ENCODE data around the gene HNRNPAB.
"Not testable (repeated sequence)": the region's sequence is repeated elsewhere in the genome, so short reads cannot be mapped to it uniquely, and the experiment has no call there.

Gene HNRNPAB

DNA sequence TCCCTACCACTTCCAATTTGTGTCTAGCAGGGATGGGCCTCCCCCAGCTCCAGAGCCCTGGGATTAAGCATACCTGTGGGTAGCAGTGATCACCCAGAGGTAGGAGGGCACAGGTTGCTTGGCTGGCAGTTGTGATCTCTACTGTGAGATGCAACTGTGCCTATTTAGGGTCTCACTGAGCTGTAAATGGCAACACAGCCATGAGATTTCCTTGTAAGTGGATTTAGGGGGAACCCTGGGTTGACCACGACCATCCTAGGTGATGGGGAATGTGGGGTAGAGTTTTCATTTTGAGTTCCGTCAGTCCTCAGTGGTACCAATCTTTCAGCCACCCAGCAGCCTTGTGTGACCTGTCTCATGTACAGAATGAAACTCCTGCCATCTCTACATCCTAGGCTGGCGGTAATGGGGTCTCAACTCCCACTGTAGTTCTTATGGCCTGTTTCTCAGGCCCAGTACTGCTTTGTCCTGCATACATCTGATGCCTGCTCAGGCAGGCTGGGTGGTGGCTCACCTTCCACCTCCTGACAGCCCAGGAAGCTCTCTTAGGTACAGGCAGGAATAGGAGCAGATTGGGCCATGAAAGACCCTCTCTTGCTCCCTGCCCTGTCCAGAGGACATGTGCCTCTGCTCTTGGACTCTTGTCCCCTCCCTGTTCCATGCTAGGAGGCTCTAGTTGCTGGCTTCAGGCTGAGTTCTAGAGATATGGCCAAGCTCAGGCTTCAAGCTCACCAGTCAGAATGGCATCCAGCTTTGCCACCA, 8.1 kb downstream of the HNRNPAB start:
- no peak for DNase-seq (ENCODE audit: low read depth)

DNA sequence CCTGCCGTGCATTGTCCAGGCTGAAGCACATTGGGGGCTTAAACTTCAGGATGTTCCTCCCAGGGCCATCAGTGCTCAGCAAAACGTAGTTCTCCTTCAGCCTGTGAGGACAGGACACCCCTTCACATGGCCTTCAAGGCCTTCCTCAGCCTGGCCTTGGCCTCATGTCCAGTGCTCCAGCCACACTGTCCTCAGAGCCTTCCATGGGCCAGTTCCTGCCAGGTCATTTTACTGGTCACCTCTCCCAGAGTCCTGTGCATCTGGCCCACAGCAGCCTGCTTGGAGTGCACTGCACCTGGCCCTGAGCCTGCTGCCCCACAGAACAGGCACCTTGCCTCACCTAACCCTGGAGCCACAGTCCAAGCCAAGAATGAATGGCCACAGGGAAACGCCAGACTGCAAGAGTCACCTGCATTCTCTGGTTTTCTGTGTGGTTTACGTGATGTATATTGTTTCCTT, 8.7 kb downstream of the HNRNPAB start:
- DNase-seq (ENCODE audit: low read depth), result no peak

DNA sequence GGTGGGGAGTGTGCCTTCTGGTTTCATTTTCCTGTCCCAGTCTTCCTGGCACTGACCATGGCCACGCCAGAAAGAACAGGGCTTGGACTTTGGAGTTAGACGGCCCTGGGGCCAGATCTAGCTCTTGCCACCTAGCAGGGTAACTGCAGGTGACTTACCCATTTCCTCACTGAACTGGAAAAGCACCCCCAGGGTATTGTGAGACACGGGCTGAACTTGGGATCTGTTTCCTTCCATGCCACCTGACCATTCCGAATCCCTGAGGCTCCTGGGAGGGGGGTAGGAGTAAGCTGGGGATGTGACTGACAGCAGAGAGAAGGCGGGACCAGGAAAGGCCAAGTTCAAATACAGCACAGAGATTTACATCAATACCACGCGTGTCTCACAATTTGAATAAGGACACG, 9.4 kb downstream of the HNRNPAB start:
- no peak for DNase-seq (ENCODE audit: low read depth)

DNA sequence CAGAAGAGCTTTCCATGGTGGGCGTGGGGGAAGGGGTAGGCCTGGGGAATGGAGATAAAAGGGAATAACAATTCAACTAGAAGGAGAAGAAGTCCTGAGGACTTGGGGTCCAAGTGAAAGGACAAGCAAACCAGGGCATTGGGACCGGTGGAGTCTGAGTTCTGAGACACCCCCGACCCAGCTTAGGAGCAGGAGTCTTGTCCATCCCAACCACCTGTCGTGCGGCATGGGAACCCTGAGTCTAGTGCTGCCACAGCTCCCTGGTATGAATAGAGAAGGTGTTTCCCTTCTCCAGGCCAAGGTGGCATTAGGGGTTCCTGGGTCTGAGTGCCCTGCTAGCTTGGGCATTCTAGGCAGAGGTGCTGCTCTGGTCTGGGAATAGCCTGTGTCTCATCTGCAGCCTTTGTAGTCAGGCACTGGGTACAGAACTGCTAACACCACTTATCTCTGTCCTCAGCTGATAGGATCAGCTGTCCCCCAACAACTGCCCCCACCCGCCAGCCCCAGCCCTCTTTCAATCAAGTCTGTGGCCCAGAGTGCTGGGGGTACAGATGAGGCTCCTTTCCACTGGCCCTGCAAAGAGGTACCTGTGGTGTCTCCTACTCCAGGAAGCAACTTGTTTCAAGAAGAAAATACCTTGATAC, 9.9 kb downstream of the HNRNPAB start:
- no peak for DNase-seq (ENCODE audit: low read depth)

DNA sequence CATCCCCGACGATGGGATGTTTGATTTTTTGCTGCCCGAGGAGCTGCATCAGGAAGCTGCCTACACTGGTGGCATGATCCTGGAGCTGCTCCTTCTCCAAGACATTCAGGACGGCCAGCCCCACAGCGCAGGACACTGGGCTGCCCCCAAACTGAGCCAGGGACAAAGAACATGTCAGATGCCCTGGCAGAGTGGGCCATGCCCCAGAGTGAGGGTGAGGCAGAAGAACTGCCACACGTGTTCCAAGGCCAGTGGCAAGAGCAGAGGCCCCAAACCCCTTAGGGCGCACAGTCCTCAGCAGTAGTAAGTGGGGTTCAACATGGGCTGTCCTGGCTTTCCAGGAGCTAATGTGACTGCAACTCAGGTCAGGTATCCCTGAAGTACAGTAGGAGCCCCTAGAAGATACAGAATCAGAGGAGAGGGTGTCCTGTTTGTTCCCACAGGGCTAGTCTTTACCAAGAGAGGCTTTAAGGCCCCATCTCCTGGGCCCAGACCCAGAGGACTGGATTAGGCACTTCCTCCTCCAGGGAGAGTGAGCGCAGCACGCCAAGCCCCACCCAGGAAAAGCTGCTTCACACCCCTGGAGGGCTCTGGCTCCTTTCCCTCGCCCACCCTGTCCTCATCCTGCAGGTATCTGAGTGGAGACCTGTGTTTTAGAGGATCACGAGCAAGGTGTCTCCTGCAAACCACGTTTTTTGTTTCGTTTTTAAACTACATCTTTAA, 11.1 kb downstream of the HNRNPAB start:
- no peak for DNase-seq (ENCODE audit: low read depth)

DNA sequence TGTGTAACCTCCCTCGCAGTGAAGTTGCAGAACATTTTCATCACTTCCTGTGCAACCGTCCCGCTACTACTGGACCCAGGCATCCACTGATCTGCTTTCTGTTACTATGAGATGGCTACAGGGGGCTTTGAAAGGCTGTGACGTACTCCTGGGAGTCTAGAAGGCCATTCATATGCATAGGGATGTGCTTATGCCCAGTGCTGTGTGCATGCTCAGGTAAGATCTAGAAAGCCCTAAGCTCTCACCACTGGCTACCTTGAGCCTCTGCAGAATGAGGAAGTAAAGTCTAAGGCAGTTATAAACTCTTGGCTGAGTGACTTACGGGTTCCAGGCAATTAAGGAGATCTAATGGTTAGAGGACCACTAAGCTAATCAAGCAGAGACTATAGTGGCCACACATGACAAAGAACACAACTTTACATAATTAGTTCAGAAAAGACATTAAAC, 11.8 kb downstream of the HNRNPAB start:
- DNase-seq (ENCODE audit: low read depth), result no peak

DNA sequence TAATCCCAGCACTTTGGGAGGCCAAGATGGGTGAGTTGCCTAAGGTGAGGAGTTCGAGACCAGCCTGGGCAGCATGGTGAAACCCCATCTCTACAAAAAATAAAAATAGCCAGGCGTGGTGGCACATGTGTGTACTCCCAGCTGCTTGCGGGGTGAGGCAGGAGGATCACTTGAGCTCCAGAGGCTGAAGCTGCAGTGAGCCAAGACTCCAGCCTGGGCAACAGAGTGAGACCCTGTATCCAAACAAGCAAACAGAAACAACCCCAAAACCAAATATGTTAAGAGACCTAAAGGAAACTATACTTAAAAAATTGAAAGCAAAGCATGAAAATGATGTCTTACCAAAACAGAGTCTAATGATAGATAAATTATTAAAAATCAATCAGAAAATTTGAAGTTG, 12.4 kb downstream of the HNRNPAB start:
- DNase-seq (ENCODE audit: low read depth), result no peak

DNA sequence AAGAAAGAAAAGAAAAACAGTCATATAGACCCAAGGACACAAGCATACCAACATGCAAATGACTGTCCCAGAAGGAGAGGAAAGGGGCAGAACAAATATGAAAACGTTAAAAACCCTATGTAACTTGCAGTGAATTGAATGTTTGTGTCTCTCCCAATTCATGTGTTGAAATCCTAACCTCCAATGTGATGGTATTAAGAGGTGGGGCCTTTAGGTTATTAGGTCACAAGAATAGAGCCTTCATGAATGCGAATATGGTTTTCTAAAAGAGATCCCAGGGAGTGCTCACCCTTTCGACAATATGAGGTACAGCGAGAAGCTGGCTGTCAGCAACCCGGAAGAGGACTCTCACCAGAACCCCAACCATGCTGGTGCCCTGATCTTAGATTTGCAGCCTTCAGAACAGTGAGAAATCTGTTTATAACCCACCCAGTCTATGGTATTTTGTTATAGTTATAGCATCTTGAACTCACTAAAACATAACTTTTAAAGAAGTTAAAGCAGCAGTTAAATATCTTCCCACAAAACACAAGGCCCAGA, 14.0 kb downstream of the HNRNPAB start:
- no peak for DNase-seq (ENCODE audit: low read depth)

DNA sequence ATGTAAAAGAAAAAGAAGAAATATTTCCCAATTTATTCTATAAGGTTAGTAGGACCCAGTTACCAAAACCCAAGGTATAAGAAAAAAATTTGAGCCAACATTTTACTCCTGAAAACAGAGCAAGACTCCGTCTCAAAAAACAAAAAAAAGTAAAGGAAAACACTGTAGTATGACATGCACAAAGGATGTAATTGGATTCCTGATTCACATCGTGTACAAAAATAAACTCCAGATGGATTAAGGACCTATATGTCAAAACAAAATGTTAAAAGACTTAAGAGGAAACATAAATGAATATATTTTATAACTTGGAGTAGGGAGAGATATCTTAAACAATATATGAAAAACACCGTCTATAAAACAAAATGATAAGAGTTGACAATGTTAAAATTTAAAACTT, 14.5 kb downstream of the HNRNPAB start:
- no peak for DNase-seq (ENCODE audit: low read depth)

DNA sequence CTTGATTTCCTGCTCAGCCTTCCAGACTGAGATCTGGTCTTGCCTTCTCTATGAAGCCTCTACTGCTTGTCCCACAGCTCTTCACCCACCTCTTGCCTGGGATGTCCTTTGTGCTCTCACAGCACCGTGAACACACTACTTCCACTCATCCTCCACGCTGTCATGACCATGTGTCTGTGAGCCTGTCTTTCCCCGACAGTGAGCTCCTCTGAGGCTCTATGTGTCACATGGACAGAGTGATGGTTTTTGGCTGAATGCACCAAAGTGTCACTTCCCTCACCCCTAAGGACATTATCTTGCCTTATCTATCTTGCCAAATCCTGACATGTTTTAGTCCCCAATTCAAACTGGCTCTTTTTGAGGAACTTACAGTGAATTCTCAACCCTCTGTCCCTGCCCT, 16.9 kb downstream of the HNRNPAB start:
- DNase-seq (ENCODE audit: low read depth), result no peak

DNA sequence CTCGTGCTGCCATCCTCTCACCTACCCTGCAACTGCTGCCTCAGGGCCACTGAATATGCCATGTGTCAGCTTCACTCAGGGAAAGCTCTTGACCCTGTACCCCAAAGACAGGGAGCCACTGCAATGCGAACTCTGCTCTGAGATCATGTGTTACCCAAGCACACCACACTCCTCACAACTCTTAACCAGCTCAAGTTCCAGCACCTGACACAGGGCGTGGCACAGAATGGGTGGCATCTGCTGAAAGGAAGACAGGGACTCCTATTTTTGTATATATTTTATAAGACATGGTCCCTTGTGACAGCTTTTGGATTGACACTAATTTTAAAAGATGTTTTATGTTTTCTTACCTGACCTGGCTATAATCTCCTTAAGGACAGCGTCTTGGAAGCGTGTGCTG, 17.5 kb downstream of the HNRNPAB start:
- no peak for DNase-seq (ENCODE audit: low read depth)

DNA sequence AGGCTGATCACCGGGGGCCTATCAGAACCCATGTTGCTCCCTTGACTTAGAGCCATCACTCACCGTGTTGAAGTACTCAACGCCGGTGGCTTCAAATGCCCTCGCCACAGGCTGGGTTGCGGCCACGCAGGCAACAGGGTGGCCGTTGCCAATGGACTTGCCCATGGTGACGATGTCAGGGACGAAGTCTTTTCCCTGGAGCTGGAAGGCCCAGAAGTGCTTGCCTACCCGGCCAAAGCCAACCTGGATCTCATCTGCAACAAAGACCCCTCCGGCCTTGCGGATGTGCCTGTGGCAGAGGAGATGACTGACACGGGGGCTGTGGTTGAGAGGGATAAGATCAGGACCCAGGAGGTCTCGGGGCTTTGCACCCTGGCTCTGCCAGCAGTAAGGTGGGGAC, 18.0 kb downstream of the HNRNPAB start:
- DNase-seq (ENCODE audit: low read depth), result no peak

DNA sequence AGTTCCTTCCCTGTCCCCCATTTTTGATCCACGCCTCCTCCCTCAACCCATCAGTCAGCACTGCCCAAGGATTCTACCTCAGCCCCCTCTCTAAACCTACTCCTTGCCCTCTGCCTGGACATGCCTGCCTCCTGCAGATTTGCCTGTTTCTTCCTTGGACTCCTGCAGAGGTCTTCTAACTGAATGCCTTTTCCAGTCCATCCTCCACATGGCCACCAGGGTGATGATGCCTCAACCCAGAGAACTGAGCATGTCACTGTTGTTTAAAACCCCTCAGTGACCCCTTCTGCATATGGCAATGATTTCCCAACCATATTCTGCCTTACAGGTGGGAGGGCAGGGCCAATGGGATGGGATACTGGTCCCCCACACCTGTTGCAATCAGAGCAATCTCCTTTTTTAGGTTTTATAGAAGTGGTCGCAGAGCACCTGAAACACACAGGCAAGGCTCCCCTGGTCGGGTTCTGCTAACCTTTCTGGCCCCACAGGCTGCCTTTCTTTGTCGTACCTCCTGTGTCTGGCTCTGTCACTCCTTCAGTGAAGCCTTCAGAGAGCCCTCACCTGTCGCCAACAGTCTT, 19.0 kb downstream of the HNRNPAB start:
- DNase-seq (ENCODE audit: low read depth), result no peak

DNA sequence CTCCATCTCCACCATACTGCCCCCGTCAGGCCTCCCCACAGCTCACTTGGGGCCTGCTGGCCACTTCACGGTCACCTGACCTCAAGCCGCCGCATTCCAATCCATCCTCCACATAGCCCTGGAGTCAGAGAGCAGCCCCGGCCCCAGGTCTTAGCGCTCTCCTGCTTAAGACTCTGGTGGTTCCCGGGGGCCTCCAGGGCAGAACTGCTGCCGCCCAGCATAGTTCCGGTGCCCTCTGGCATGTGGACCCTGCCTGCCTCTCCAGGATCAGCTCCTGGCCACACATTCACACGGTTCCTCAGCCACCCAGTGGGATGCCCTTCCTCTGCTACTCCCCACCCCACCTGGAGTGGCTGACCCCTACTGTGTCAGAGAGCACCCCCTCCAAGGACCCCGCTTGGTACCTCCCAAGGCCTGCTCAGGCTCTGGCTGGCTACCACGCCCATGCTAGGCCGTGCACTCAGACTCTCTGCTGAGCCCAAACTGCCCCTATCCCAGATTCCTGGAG, 19.5 kb downstream of the HNRNPAB start:
- DNase-seq (ENCODE audit: low read depth), result no peak

DNA sequence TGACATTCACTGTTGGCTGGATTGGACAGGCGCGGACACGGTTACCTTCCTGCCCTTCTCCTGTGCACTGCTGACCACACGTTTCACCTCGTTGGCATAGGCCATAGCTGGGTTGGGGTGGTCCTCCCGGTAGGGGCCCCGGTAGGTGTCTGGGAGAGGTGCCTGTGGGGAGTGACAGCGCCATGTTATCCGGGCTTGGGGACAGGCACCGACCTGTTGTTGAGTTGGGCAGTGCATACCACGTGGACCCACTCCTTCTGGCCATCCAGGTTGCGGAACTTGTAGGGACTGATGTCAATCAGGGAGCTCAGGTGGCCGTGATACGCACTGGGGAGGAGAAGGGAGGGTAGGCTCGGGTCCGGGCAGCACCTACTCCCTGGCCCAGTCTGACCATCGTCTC, 20.1 kb downstream of the HNRNPAB start:
- DNase-seq (ENCODE audit: low read depth), result no peak

DNA sequence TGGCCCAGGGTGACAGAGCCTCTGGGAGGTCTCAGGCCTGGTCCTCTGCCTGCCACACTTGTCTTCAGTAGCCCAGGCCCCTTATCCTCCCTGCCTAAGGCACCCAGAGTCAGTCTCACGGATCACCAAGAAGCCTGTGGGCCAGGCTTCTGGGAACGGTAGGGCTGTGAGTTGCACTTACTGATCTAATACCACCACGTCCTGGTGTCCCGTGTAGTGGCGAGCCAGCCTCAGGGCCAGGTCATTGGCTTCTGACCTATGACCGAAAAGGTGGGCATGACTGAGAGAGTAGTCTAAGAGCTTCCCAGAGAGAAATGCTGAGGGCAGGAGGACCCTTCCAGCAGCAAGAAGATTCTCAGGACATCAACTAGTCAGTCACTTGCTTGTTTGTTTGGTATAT, 20.8 kb downstream of the HNRNPAB start:
- DNase-seq (ENCODE audit: low read depth), result no peak

DNA sequence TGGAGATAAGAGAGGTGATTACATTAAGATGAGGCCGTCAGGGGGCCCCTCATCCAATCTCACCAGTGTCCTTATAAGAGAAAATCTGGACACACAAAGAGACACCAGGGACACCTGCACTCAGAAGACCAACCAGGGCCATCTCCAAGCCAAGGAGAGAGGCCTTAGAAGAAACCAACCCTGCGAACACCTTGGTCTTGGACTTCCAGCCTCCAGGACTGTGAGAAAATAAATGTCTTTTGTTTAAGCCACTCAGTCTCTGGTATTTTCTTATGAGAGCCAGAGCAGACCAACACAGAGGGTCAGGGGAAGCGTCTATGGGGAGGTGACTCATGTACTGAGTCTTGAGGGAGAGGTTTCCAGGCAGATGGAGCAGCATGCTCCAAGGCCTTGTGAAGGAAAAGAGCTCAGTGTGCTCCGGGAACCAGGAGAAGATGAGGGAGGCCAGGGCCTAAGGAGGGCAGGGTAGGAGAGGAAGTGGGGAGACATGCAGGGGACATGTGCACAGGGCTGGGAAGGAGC, 22.9 kb downstream of the HNRNPAB start:
- no peak for DNase-seq (ENCODE audit: low read depth)

DNA sequence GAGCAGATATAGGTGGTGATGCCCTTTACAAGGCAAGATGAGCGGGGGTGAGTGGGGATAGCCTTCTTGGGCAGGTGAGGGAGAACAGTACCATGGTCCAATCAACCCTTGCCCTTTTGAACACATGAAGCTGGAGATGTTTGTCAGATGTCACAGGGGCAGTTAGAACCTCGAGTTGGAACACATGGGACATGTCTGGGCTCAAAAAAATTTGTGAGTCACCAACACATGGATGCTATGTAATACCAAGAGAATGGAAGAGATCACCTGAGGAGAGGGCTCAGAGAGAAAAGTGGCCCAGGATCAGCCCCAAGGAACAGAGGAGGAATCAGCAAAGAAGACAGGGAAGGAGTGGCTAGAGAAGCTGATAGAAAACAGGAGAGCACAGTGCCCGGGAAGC, 23.6 kb downstream of the HNRNPAB start:
- no peak for DNase-seq (ENCODE audit: low read depth)

DNA sequence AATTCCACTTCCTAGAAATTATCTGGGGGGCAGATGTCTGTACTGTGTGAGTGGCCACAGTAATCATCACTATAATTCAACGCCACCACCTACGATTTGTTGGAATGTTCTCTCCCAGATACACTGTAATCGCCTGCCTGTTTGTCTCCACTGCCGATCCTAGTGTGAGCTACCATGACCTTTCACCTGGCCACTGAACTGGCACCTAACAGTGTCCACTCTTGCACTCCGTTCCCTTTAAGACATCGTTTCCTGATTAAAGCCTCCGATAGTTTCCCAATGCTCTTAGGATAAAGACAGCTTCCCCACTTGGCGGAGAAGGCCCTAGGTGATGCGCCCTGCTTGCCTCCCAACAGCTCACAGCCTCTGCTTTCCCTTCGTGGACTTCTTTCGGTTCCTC, 24.3 kb downstream of the HNRNPAB start:
- DNase-seq (ENCODE audit: low read depth), result no peak

DNA sequence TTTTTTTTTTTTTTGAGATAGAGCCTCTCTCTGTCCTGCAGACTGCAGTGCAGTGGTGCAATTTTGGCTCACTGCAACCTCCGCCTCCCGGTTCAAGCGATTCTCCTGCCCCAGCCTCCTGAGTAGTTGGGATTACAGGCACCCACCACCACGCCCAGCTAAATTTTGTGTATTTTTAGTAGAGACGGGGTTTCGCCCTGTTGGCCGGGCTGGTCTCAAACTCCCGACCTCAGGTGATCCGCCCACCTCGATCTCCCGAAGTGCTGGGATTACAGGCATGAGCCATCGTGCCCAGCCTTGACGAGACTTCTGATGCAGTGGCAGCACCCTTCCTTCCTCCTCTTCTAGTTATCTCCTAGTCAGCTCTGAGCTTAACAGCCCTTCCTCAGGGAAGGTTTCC, 24.8 kb downstream of the HNRNPAB start:
- not testable (repeated sequence) for DNase-seq (ENCODE audit: low read depth)

DNA sequence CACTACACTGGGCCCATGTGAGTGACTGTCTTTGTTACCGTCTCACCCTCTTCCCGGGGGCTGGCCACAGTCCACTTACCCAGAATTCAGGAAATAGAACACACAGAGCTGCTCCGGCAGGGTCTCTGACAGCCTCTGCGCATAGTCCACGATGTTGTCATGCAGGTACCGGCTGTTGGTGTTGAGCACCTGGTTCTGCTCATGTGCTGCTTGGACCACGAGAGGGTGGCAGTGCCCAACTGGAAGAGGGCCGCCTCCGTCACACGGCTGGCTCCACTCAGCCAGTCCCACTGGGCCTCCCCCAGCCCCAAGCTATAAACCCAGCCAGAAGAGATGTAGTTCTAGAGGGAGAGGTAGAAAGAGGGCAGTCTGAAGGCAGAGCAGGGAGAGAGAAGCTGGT, 25.5 kb downstream of the HNRNPAB start:
- no peak for DNase-seq (ENCODE audit: low read depth)
